OCI-LY7 (cell line): ENCODE measurements around the gene SEZ6L. TPM values are rescaled to one million over a fixed set of nuclear protein-coding genes. Genes with fewer than 3 reads are reported as not detected.

ENCODE experiments used
- BruUV-seq: library from RNA; stranded (reverse); fragments of 400-500 nt; replicated peaks from 2 replicates; lab custom pipeline; 2021; lab: Mats Ljungman, UMichigan
- CTCF ChIA-PET: fragments of 300-600 bp; sonication (Branson Sonifier 250); formaldehyde crosslinking; loops from one replicate; lab custom pipeline; 2022; ENCODE audit warnings: antibody characterized with exemption; ENCODE audit not compliant: unreplicated experiment; lab: Charles Lee
- POLR2A ChIA-PET: fragments of 300-600 bp; sonication (Branson Sonifier 250); formaldehyde crosslinking; loops from one replicate; lab custom pipeline; 2022; ENCODE audit warnings: antibody characterized with exemption; lab: Charles Lee
- DNase-seq: peaks from one replicate; pipeline ENCODE4 v3.0.0-alpha.2; 2015; ENCODE audit warnings: low spot score
- H2AFZ ChIP-seq: fragments of 200-600 bp; sonication (generic), shearing (Covaris generic); 2 replicates; pipeline ENCODE4 v1.6.1; 2014; ENCODE audit warnings: mild to moderate bottlenecking, antibody characterized with exemption, low read length, moderate library complexity
- H3K27ac ChIP-seq: fragments of 200-600 bp; sonication (generic); 2 replicates; pipeline ENCODE4 v1.5.1; 2014; ENCODE audit warnings: mixed run types, low read depth, mild to moderate bottlenecking, moderate library complexity, low read length, inconsistent platforms; ENCODE audit not compliant: poor library complexity, severe bottlenecking
- H3K36me3 ChIP-seq: fragments of 200-600 bp; sonication (generic); 2 replicates; pipeline ENCODE4 v1.6.1; 2014; ENCODE audit warnings: mild to moderate bottlenecking, antibody characterized with exemption, low read length, moderate library complexity, mixed read lengths; ENCODE audit not compliant: insufficient read depth
- H3K4me1 ChIP-seq: fragments of 200-600 bp; sonication (generic); 2 replicates; pipeline ENCODE4 v1.5.1; 2014; ENCODE audit warnings: mild to moderate bottlenecking, low read length; ENCODE audit not compliant: insufficient read depth, poor library complexity, severe bottlenecking
- H3K4me2 ChIP-seq: fragments of 200-600 bp; sonication (generic); 2 replicates; pipeline ENCODE4 v1.6.1; 2014; ENCODE audit warnings: mild to moderate bottlenecking, low read length
- H3K4me3 ChIP-seq: fragments of 200-600 bp; sonication (generic); 2 replicates; pipeline ENCODE4 v1.5.1; 2014; ENCODE audit warnings: mild to moderate bottlenecking, low read depth, low read length; ENCODE audit not compliant: poor library complexity, severe bottlenecking
- H3K79me2 ChIP-seq: fragments of 200-600 bp; sonication (generic); 2 replicates; pipeline ENCODE4 v1.6.1; 2016; ENCODE audit warnings: low read depth, mild to moderate bottlenecking, low read length, moderate library complexity, mixed read lengths; ENCODE audit not compliant: insufficient read depth
- H3K9me2 ChIP-seq: fragments of 200-600 bp; sonication (generic); 2 replicates; pipeline ENCODE4 v1.6.1; 2016; ENCODE audit warnings: mild to moderate bottlenecking, low read length, mixed read lengths; ENCODE audit not compliant: insufficient read depth
- H3K9me3 ChIP-seq: fragments of 200-600 bp; sonication (generic); 2 replicates; pipeline ENCODE4 v1.6.1; 2014; ENCODE audit warnings: mild to moderate bottlenecking, mixed run types, low read length, mixed read lengths
- H4K20me1 ChIP-seq: fragments of 200-600 bp; sonication (generic); 2 replicates; pipeline ENCODE4 v1.6.1; 2014; ENCODE audit warnings: mild to moderate bottlenecking, antibody characterized with exemption, low read length, moderate library complexity, mixed read lengths; ENCODE audit not compliant: insufficient read depth
- EZH2phosphoT487 ChIP-seq: fragments of 200-600 bp; sonication (generic); IDR thresholded peaks from 2 replicates; pipeline ENCODE4 v1.6.1; 2018; ENCODE audit warnings: low read depth, borderline replicate concordance, mild to moderate bottlenecking, mixed run types, antibody characterized with exemption, low read length, moderate library complexity, mixed read lengths
- intact Hi-C: fragments of 100-400 bp; cut with micrococcal nuclease; formaldehyde crosslinking; loops from one replicate; pipeline ENCODE4 v1.10.0; 2022; ENCODE audit not compliant: unreplicated experiment
- total RNA-seq, 2 experiments: library from RNA; depleted of rRNA in 1 of 2; stranded (reverse); fragments of >200 nt in 1 of 2; shearing (Covaris generic) in 1 of 2; gene quantifications; 2 replicates each; pipeline ENCODE4 v1.2.3, GENCODE V29; 2014 to 2022
- TF ChIP-seq, protein P1 (sequence below): fragments of 200-600 bp; sonication (generic); conservative IDR thresholded peaks from 2 replicates; pipeline ENCODE4 v1.5.1; 2014; ENCODE audit warnings: mild to moderate bottlenecking, antibody characterized with exemption, low read length, moderate library complexity, mixed read lengths

Gene SEZ6L
- total RNA-seq, 2 experiments from 2014 or later: not detected

DNA sequence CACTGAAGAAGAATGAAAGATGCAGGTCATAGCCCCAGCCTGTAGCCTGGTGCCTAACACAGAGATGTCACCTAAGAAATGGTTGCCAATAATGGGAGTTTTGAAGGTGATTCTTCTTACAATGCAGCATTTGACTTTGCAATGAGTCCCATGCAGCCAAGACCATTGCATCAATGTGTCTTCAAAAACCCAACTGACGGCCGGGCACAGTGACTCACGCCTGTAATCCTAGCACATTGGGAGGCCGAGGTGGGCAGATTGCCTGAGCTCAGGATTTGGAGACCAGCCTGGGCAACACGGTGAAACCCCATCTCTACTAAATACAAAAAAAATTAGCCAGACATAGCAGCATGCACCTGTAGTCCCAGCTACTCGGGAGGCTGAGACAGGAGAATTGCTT is 170.5 kb downstream of the SEZ6L start:
- TF ChIP-seq, protein P1, sequence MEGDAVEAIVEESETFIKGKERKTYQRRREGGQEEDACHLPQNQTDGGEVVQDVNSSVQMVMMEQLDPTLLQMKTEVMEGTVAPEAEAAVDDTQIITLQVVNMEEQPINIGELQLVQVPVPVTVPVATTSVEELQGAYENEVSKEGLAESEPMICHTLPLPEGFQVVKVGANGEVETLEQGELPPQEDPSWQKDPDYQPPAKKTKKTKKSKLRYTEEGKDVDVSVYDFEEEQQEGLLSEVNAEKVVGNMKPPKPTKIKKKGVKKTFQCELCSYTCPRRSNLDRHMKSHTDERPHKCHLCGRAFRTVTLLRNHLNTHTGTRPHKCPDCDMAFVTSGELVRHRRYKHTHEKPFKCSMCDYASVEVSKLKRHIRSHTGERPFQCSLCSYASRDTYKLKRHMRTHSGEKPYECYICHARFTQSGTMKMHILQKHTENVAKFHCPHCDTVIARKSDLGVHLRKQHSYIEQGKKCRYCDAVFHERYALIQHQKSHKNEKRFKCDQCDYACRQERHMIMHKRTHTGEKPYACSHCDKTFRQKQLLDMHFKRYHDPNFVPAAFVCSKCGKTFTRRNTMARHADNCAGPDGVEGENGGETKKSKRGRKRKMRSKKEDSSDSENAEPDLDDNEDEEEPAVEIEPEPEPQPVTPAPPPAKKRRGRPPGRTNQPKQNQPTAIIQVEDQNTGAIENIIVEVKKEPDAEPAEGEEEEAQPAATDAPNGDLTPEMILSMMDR: no peak
- TF ChIP-seq EZH2phosphoT487: no peak
- Histone ChIP-seq H3K9me3 (no peaks in the 10 kb centered on the region), H3K4me2 (no peak overlapping the region), H3K4me3 (no peak overlapping the region), H3K36me3 (no peaks in the 10 kb centered on the region), H3K9me2 (no peaks in the 10 kb centered on the region), H2AFZ (no peak overlapping the region), H3K79me2 (no peaks in the 10 kb centered on the region), H3K4me1 (no peaks in the 10 kb centered on the region), H4K20me1 (no peaks in the 10 kb centered on the region), H3K27ac (no peak overlapping the region)
- no peak for DNase-seq
- no TSS peak for BruUV-seq
- ChIA-PET CTCF (no interaction called here), POLR2A (no interaction called here)
- intact Hi-C loops: loop anchor here (10.0 kb wide), 1 partner anchor 565 kb away; no protein-coding TSS in a partner anchor

DNA sequence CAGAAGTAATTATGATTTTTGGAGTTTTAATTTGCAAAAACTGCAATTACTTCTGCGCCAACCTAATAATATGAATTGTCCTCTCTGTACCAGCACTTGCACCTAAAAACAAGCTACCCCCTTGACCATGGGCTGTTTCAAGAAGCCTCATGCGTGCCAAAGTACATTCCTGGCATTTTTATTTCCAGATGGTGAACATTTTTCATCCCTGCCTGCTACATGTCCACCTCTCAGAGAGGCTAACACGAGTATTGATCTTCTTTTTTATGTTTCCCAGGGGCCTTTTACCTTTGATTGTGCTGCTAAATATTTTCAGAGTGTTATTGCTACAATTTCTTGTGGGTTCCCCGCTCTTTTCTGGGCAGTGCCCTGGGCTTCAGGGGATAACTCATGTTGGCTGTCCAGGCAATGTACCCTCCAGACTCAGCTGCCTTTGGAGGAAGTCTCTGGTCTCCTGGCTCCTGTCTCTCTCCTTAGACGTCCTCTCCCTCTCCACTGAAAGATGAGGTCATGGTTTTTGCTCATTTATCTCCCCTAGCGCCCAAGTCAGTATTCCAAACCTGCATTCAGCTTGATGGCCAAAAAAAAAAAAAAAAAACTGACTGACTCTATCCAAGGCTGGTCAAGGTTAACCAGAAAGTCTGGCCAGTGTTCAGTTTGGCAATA is 173.6 kb downstream of the SEZ6L start:
- H3K36me3 ChIP-seq: no peaks in the 10 kb centered on the region
- H3K79me2 ChIP-seq: no peaks in the 10 kb centered on the region
- TF ChIP-seq, protein P1: no peak
- TF ChIP-seq EZH2phosphoT487: no peak
- H3K27ac ChIP-seq: no peak overlapping the region
- H3K4me2 ChIP-seq: no peak overlapping the region
- H2AFZ ChIP-seq: no peak overlapping the region
- CTCF ChIA-PET: no interaction called here
- no peaks in the 10 kb centered on the region for H4K20me1 ChIP-seq
- BruUV-seq: no TSS peak
- POLR2A ChIA-PET: no interaction called here
- intact Hi-C loops: no loop called here
- H3K4me3 ChIP-seq: no peak overlapping the region
- no peaks in the 10 kb centered on the region for H3K9me3 ChIP-seq
- H3K4me1 ChIP-seq: no peaks in the 10 kb centered on the region
- no peak for DNase-seq
- H3K9me2 ChIP-seq: no peaks in the 10 kb centered on the region

DNA sequence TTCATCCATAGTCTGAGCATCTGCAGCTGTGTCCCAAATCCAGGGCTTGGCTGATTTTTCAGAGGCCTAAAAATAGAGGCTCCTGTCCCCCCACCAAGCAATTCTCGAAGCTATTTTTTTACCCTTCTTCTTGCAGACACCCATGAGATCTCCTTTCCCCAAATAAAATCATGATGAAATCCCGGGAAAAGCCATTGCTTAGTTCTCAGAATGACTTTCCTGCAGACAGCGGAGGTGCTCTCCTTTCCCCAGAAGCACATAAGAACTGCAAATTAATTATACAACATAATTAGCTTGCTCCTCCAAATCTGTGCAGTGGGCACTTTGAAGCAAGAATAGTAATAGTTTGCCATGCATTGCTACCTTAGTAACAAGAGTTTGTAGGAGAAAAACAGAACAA is 176.2 kb downstream of the SEZ6L start:
- no peak for DNase-seq
- Histone ChIP-seq H3K4me2 (no peak overlapping the region), H3K36me3 (no peaks in the 10 kb centered on the region), H4K20me1 (no peaks in the 10 kb centered on the region), H2AFZ (no peak overlapping the region), H3K79me2 (no peaks in the 10 kb centered on the region), H3K9me2 (no peaks in the 10 kb centered on the region), H3K4me3 (no peak overlapping the region), H3K4me1 (no peaks in the 10 kb centered on the region), H3K27ac (no peak overlapping the region), H3K9me3 (no peaks in the 10 kb centered on the region)
- CTCF ChIA-PET: no interaction called here
- TF ChIP-seq, protein P1: no peak
- no peak for TF ChIP-seq EZH2phosphoT487
- BruUV-seq: no TSS peak
- POLR2A ChIA-PET: no interaction called here
- intact Hi-C loops: no loop called here
